T-helper 17 cell (primary cell): ENCODE data around the gene NBEAL2. TPM values are rescaled to one million over a fixed set of nuclear protein-coding genes. Genes with fewer than 3 reads are reported as not detected.
"Not testable (repeated sequence)": the region's sequence is repeated elsewhere in the genome, so short reads cannot be mapped to it uniquely, and the experiment has no call there.

Source experiments
- ATAC-seq: fragments of 150-1000 bp; cut with Tn5 transposase; 2 replicates; pipeline ENCODE4 v1.10.0; 2021; ENCODE audit warnings: mild to moderate bottlenecking, moderate library complexity
- DNase-seq, 3 donors: peaks; one replicate each; pipeline versions ENCODE4 v3.0.0 to v3.0.0-alpha.2; 2020 to 2021
- H3K9me3 ChIP-seq: one replicate; pipeline ENCODE4 v1.7.0; 2013; ENCODE audit warnings: low read length, mild to moderate bottlenecking; ENCODE audit not compliant: control insufficient read depth, poor library complexity, severe bottlenecking
- H3K27ac Mint-ChIP-seq: one replicate; pipeline ENCODE4 v1.8.0; 2022; ENCODE audit warnings: mild to moderate bottlenecking, moderate library complexity, mixed read lengths
- H3K27me3 Mint-ChIP-seq: one replicate; pipeline ENCODE4 v1.8.0; 2022; ENCODE audit warnings: mixed read lengths
- H3K36me3 Mint-ChIP-seq: one replicate; pipeline ENCODE4 v1.8.0; 2022; ENCODE audit warnings: low read depth, mixed read lengths
- H3K4me1 Mint-ChIP-seq: one replicate; pipeline ENCODE4 v1.8.0; 2022; ENCODE audit warnings: mild to moderate bottlenecking, mixed read lengths
- H3K4me3 Mint-ChIP-seq: one replicate; pipeline ENCODE4 v1.8.0; 2022; ENCODE audit warnings: mild to moderate bottlenecking, moderate library complexity, mixed read lengths
- total RNA-seq, 4 donors: library from RNA in 2 of 4; stranded (reverse) in 2 of 4; gene quantifications; one replicate each; pipeline ENCODE4 v1.2.3 and lab custom pipeline; 2022 to 2026

The NBEAL2 gene
- total RNA-seq, 2 donors from 2014 or later: 285 to 303 TPM

DNA sequence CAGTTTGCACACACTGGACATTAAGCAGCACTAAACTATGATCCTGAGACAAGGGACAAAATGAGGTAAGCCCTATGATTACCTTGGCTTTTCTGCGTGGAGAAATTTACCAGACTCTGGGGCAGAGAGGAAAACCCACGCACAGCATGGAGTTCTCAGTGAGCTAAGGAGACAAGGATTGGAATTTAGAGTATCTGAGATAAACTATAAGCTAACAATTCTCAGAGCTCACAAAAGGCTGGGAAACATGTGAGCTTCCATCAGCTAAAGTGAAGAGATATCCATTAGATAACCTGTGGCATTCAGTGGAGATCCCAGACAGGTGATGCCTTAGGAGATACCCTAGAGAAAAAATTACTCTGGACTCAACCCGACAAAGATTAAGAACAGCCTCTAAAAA is 48.7 kb downstream of the NBEAL2 start:
- no peaks in the 10 kb centered on the region for H3K9me3 ChIP-seq
- Mint-ChIP-seq H3K27me3 (no peaks in the 10 kb centered on the region), H3K27ac (no peak overlapping the region), H3K4me3 (no peak overlapping the region), H3K36me3 (peaks cover 4% of the 10 kb centered on the region), H3K4me1 (peaks cover 35% of the 10 kb centered on the region)
- no peak for DNase-seq
- ATAC-seq: no peak

DNA sequence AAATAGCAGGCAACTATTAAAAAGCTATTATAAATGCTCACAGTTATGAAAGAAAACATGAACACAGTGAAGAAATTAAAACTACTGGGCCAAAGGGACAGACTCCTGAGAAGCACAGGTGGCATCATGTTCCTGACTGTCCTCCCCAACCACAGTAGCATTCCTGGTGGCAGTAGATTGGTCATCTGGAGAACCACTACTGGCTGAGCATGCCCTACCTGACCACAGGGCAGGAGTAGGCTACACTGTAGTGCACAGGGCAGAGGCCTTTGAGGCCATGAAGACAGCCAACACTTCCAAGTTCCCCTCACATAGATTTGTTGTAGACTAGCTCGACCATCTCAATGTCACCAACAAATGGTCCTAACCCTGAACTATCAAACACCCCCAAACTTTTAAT is 49.2 kb downstream of the NBEAL2 start:
- no peaks in the 10 kb centered on the region for H3K9me3 ChIP-seq
- Mint-ChIP-seq H3K4me1 (peaks cover 35% of the 10 kb centered on the region), H3K36me3 (peaks cover 5% of the 10 kb centered on the region), H3K27me3 (no peaks in the 10 kb centered on the region), H3K27ac (no peak overlapping the region), H3K4me3 (no peak overlapping the region)
- no peak for DNase-seq
- no peak for ATAC-seq

DNA sequence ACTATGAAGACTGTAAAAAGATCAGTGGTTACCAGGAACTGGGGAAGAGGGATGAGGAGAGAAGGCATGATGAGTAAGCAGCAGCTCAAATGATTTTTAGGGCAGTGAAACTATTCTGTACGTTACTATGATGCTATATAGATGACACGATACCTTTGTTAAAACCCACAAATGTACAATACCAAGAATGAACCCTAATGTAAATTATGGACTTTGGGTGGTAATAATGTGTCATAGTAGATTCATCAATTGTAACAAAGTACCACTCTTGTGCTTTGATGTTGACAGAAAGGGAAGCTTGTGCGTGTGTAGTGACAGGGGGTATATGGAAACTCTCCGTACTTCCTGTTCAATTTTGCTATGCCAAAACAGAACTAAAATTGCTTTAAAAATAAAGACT is 51.6 kb downstream of the NBEAL2 start:
- peak; percentile 80 for ATAC-seq
- not testable (repeated sequence) for H3K36me3 Mint-ChIP-seq, H3K9me3 ChIP-seq, H3K27me3 Mint-ChIP-seq, DNase-seq
- peaks cover 22% of the 10 kb centered on the region for H3K4me1 Mint-ChIP-seq
- peak overlapping the region; percentile 88 for H3K27ac Mint-ChIP-seq
- peak overlapping the region; percentile 31 for H3K4me3 Mint-ChIP-seq

DNA sequence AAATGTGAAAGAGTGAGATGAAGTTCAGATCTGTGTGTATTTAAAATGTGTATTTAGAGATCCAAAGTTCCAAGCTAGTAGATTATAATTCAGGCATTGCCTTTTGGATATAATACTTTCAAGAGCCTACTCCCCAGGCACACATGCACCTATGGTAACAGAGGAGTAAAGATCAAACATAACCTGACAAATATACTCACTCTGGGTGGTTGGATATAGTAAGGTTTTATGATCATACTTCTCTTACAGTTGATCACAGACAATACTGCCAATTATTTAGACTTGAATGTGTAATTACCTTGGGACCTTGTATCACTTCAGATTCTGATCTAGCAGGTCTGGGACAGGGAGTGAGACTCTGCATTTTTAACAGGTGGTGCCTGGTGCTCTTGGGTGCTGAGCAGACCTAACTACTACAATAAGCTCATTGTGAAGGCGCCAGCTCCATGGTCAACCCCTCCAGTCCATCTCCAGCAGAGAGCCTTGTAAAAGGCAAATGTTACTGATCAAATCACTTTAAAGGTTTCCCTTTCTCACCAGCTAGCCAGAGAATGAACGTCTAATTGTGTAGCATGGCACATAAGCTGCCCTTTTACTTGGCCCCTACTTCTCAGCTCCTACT is 55.5 kb downstream of the NBEAL2 start:
- peak overlapping the region; percentile 88 for H3K27ac Mint-ChIP-seq
- no peaks in the 10 kb centered on the region for H3K9me3 ChIP-seq
- ATAC-seq (no peak), DNase-seq (no peak)
- H3K27me3 Mint-ChIP-seq: no peaks in the 10 kb centered on the region
- H3K4me3 Mint-ChIP-seq: no peak overlapping the region
- peaks cover 27% of the 10 kb centered on the region for H3K4me1 Mint-ChIP-seq
- peaks cover 3% of the 10 kb centered on the region for H3K36me3 Mint-ChIP-seq

DNA sequence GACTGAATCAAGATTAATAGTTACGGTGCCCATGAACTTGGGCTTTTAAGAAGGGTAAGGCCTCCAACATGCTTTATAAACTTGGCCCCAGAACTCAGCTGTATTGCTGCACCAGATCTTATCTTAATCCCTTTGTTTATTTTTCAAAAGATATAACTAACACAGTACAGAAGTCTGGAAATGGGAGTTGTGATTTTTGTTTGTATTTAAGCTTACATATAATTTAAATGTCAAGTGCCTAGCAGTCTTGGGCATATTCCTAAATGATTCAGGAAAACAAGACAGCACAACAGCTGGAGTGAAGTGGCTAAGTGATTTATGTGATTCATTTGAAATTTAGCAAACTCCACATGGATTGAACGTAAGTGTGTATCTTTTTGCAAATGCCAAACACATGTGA is 56.2 kb downstream of the NBEAL2 start:
- DNase-seq (no peak), ATAC-seq (no peak)
- H3K9me3 ChIP-seq: no peaks in the 10 kb centered on the region
- Mint-ChIP-seq H3K27me3 (no peaks in the 10 kb centered on the region), H3K27ac (peak overlapping the region; percentile 88), H3K36me3 (peaks cover 5% of the 10 kb centered on the region), H3K4me1 (peaks cover 26% of the 10 kb centered on the region), H3K4me3 (no peak overlapping the region)

DNA sequence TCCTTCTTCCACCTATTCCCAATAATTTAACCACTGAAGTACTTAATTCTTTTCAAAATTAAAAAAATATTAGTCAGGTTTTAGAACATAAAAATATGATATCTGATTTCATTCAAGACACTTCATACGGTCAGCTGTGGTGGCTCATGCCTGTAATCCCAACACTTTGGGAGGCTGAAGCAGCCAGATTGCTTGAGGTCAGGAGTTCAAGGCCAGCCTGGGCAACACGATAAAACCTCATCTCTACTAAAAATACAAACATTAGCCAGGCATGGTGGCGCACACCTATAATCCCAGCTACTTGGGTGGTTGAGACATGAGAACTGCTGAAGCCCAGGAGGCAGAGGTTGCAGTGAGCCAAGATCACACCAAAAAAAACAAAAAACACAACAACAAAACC is 56.7 kb downstream of the NBEAL2 start:
- H3K4me1 Mint-ChIP-seq: peaks cover 21% of the 10 kb centered on the region
- no peak for ATAC-seq
- H3K9me3 ChIP-seq: no peaks in the 10 kb centered on the region
- no peak for DNase-seq
- peaks cover 5% of the 10 kb centered on the region for H3K36me3 Mint-ChIP-seq
- H3K4me3 Mint-ChIP-seq: peak overlapping the region; percentile 25
- no peak overlapping the region for H3K27ac Mint-ChIP-seq
- H3K27me3 Mint-ChIP-seq: no peaks in the 10 kb centered on the region

DNA sequence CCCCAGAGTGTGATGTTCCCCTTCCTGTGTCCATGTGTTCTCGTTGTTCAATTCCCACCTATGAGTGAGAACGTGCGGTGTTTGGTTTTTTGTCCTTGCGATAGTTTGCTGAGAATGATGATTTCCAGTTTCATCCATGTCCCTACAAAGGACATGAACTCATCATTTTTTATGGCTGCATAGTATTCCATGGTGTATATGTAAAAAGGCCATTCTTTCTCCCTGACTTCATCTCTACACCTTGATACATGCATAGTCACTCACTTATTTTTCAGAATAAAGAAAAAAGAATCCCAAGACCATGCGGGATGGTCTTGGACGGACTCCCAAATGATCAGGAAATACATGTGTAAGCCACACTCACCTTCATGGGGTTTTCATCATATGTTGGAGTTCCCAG is 57.8 kb downstream of the NBEAL2 start:
- H3K27me3 Mint-ChIP-seq, H3K9me3 ChIP-seq, DNase-seq, ATAC-seq, H3K36me3 Mint-ChIP-seq, H3K4me3 Mint-ChIP-seq: not testable (repeated sequence)
- peaks cover 14% of the 10 kb centered on the region for H3K4me1 Mint-ChIP-seq
- peak overlapping the region; percentile 89 for H3K27ac Mint-ChIP-seq

DNA sequence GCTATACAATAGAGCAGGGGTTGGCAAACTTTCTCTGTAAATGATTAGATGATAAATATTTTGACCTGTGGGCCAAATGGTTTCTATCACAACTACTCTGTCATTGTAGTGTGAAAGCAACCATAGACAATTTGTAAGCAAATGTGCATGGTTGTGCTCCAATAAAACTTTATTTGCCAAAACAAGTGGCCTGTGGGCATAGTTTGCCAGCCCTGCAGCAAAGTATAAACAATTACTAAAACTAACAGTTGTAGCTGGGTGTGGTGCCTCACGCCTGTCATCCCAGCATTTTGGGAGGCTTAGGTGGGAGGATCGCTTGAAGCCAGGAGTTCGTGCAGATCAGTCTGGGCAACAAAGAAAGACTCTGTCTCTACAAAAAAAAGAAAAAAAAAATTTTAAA is 61.6 kb downstream of the NBEAL2 start:
- peaks cover 2% of the 10 kb centered on the region for H3K36me3 Mint-ChIP-seq
- no peak overlapping the region for H3K27ac Mint-ChIP-seq
- no peaks in the 10 kb centered on the region for H3K9me3 ChIP-seq
- no peak overlapping the region for H3K4me3 Mint-ChIP-seq
- no peaks in the 10 kb centered on the region for H3K27me3 Mint-ChIP-seq
- ATAC-seq (no peak), DNase-seq (no peak)
- peaks cover 12% of the 10 kb centered on the region for H3K4me1 Mint-ChIP-seq

DNA sequence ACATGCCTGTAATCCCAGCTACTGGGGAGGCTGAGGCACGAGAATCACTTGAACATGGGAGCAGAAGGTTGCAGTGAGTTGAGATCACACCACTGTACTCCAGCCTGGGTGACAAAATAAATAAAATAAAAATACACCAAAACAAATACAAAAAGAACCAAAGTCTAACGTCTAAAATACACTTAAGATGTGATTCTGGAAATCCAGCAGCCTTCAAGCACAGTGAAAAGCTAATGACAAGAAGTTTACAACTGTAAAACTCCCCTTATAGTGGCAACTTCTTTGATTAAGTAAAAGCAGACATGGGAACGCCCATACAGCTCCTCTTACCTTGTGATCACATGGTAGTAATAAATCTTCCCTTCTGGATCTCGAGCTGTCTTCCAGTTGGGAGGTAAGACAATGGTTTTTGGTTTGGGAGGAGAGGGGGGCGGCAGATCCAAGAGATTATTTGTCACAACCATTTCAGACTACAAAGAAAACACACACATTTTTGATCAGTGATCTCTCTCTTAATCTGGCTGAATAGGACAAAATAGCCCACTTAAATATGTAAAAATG is 62.8 kb downstream of the NBEAL2 start:
- peak overlapping the region; percentile 71 for H3K27ac Mint-ChIP-seq
- H3K9me3 ChIP-seq: no peaks in the 10 kb centered on the region
- H3K27me3 Mint-ChIP-seq: no peaks in the 10 kb centered on the region
- peaks cover 14% of the 10 kb centered on the region for H3K4me1 Mint-ChIP-seq
- ATAC-seq (no peak), DNase-seq (no peak)
- peaks cover 2% of the 10 kb centered on the region for H3K36me3 Mint-ChIP-seq
- peak overlapping the region; percentile 7 for H3K4me3 Mint-ChIP-seq

DNA sequence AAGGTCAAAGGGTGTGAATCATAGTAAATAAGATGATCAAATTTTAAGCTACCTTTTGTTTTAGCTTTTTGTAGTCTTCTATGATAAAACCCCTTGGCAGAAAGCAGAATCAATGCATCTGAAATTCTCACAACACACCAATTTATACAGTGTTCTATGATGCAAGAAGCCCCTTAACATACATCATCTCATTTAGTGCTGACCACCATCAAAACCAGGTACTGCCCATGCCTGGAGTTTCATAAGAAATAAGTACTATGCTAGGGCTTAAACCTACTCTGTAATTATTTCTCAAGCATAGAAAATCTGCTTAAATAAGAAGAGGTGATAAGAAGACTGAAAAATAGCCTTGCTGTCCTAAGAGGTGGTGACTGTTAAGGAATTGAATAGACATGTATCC is 67.6 kb downstream of the NBEAL2 start:
- H3K4me1 Mint-ChIP-seq: peaks cover 11% of the 10 kb centered on the region
- no peaks in the 10 kb centered on the region for H3K27me3 Mint-ChIP-seq
- no peak overlapping the region for H3K4me3 Mint-ChIP-seq
- H3K36me3 Mint-ChIP-seq: no peaks in the 10 kb centered on the region
- H3K27ac Mint-ChIP-seq: no peak overlapping the region
- DNase-seq: no peak
- ATAC-seq: no peak
- H3K9me3 ChIP-seq: no peaks in the 10 kb centered on the region

DNA sequence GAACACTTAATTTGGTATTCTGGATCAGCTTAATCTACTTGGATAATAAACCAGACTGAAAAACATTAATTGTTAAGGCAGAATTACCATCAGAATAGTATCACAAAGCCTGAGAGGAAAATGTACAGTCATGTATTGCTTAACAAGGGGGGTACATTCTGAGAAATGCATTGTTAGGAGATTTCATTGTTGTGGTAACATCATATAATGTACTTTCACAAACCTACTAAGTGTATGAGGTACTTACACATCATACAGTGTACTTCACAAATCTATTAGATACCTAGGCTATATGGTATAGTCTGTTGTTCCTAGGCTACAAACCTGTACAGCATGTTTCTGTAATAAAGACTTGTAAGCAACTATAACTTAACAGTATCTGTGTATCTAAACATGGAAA is 68.2 kb downstream of the NBEAL2 start:
- H3K27me3 Mint-ChIP-seq: no peaks in the 10 kb centered on the region
- H3K4me1 Mint-ChIP-seq: peaks cover 11% of the 10 kb centered on the region
- H3K9me3 ChIP-seq: no peaks in the 10 kb centered on the region
- DNase-seq (no peak), ATAC-seq (no peak)
- H3K36me3 Mint-ChIP-seq: no peaks in the 10 kb centered on the region
- no peak overlapping the region for H3K4me3 Mint-ChIP-seq
- H3K27ac Mint-ChIP-seq: no peak overlapping the region

DNA sequence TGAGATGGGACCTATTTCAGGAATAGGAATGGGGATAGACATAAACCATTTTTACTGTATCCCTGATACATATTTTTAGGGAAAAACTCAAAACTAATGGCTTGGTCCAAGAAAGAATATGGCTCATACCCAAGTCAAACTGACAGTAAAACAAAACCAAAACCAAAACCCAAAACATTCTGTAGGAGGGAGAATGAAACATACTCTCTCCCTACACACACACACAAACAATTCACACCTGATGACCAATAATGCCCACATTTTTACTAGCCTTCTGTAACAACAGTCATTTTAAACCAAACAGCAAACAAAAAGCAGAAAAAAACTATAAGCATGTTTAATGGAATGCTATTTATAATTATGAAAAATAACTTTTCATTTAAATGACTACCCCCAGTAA is 74.9 kb downstream of the NBEAL2 start:
- Mint-ChIP-seq H3K27ac (peak overlapping the region; percentile 43), H3K4me3 (no peak overlapping the region), H3K4me1 (peaks cover 29% of the 10 kb centered on the region), H3K36me3 (peaks cover 2% of the 10 kb centered on the region), H3K27me3 (no peaks in the 10 kb centered on the region)
- ATAC-seq: no peak
- no peak for DNase-seq
- H3K9me3 ChIP-seq: no peaks in the 10 kb centered on the region

DNA sequence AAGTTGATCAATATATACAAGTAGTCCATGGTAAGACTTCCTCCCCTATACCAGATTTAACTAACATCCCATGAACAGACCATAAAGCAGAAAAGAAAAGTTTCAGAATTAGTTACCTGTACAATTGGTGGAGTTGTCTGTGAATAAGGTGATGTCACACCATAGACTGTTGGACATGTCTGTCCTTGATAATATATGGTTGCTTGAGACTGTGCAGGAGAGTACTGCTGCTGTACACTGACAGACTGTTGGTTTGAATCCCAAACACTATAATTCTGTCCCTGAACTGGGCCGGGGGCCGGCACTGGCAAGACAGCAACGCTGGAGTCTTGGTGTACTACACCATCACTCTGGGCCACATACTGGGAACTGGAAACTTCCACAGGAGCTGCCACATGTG is 77.2 kb downstream of the NBEAL2 start:
- DNase-seq (no peak), ATAC-seq (peak; percentile 9)
- Mint-ChIP-seq H3K36me3 (peaks cover 2% of the 10 kb centered on the region), H3K4me3 (peak overlapping the region; percentile 68), H3K27ac (peak overlapping the region; percentile 94), H3K4me1 (peaks cover 30% of the 10 kb centered on the region), H3K27me3 (no peaks in the 10 kb centered on the region)
- no peaks in the 10 kb centered on the region for H3K9me3 ChIP-seq

DNA sequence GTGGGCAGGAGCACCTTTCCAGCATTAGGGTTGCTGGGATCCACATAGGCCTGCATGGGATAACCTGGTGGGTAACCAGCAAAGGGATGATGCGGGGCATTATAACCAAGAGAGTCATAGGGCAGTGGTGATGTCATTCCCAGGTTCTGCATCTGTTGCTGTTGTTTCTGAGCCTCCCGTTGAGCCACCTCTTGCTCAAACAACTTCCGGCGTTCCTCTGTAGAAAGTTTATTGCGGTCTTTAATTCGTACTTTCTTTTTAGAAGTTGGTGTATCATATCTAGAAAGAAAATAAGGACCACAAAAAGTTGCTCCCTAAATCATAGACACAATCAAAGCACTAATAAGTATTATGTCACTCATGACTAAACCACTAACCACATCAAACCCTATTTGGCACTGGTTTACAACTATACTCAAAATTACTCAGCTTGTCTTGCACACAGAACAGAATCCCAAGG is 77.8 kb downstream of the NBEAL2 start:
- H3K9me3 ChIP-seq: no peaks in the 10 kb centered on the region
- ATAC-seq: peak; percentile 88
- H3K27me3 Mint-ChIP-seq: no peaks in the 10 kb centered on the region
- peak in 2 of 3 donors; percentile 18 to 41 for DNase-seq
- peak overlapping the region; percentile 94 for H3K27ac Mint-ChIP-seq
- H3K36me3 Mint-ChIP-seq: peaks cover 2% of the 10 kb centered on the region
- H3K4me3 Mint-ChIP-seq: peak overlapping the region; percentile 68
- H3K4me1 Mint-ChIP-seq: peaks cover 35% of the 10 kb centered on the region
